Neutrophil (primary cell): ENCODE results near the gene ERVV-1.

Source experiments
- H3K27ac ChIP-seq: fragments of 200-600 bp; sonication (generic); 2 replicates; pipeline ENCODE4 v1.5.1; 2016; ENCODE audit warnings: mild to moderate bottlenecking, moderate library complexity
- H3K27me3 ChIP-seq: fragments of 200-600 bp; sonication (generic); 2 replicates; pipeline ENCODE4 v1.6.0; 2016; ENCODE audit warnings: mild to moderate bottlenecking
- H3K36me3 ChIP-seq: fragments of 200-600 bp; sonication (generic); 2 replicates; pipeline ENCODE4 v1.5.1; 2017
- H3K4me1 ChIP-seq, 2 experiments: fragments of 200-600 bp in 1 of 2; sonication (generic) in 1 of 2; 1 replicate in 1 of 2; 2 replicates in 1 of 2; pipeline versions ENCODE4 v1.5.1 to v1.6.1; 2013 to 2016; ENCODE audit warnings: low read depth in 1 of 2, low read length in 1 of 2, mild to moderate bottlenecking in 1 of 2, moderate library complexity in 1 of 2; ENCODE audit not compliant: control insufficient read depth in 1 of 2, insufficient read depth in 1 of 2
- H3K4me3 ChIP-seq, 2 experiments: fragments of 200-600 bp in 1 of 2; sonication (generic) in 1 of 2; 1 replicate in 1 of 2; 2 replicates in 1 of 2; pipeline ENCODE4 v1.5.1; 2013 to 2016; ENCODE audit warnings: low read depth in 1 of 2, low read length in 1 of 2, mild to moderate bottlenecking in 1 of 2, moderate library complexity in 1 of 2
- H3K9me3 ChIP-seq: fragments of 200-600 bp; sonication (generic); 2 replicates; pipeline ENCODE4 v1.5.1; 2016
- TF ChIP-seq, protein P1 (sequence below): fragments of 200-600 bp; sonication (generic); IDR thresholded peaks from 2 replicates; pipeline ENCODE4 v1.5.1; 2016; ENCODE audit warnings: antibody characterized with exemption

ERVV-1 gene

GRCh38 chr19:53034054-53034453, 20.3 kb downstream of the ERVV-1 start:
- Histone ChIP-seq H3K36me3 (no peaks in the 10 kb centered on the region), H3K9me3 (peaks cover 24% of the 10 kb centered on the region), H3K4me3 (no peak overlapping the region), H3K27me3 (peaks cover 17% of the 10 kb centered on the region), H3K27ac (no peak overlapping the region), H3K4me1 (no peaks in the 10 kb centered on the region)
- TF ChIP-seq, protein P1, sequence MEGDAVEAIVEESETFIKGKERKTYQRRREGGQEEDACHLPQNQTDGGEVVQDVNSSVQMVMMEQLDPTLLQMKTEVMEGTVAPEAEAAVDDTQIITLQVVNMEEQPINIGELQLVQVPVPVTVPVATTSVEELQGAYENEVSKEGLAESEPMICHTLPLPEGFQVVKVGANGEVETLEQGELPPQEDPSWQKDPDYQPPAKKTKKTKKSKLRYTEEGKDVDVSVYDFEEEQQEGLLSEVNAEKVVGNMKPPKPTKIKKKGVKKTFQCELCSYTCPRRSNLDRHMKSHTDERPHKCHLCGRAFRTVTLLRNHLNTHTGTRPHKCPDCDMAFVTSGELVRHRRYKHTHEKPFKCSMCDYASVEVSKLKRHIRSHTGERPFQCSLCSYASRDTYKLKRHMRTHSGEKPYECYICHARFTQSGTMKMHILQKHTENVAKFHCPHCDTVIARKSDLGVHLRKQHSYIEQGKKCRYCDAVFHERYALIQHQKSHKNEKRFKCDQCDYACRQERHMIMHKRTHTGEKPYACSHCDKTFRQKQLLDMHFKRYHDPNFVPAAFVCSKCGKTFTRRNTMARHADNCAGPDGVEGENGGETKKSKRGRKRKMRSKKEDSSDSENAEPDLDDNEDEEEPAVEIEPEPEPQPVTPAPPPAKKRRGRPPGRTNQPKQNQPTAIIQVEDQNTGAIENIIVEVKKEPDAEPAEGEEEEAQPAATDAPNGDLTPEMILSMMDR: no peak

DNA sequence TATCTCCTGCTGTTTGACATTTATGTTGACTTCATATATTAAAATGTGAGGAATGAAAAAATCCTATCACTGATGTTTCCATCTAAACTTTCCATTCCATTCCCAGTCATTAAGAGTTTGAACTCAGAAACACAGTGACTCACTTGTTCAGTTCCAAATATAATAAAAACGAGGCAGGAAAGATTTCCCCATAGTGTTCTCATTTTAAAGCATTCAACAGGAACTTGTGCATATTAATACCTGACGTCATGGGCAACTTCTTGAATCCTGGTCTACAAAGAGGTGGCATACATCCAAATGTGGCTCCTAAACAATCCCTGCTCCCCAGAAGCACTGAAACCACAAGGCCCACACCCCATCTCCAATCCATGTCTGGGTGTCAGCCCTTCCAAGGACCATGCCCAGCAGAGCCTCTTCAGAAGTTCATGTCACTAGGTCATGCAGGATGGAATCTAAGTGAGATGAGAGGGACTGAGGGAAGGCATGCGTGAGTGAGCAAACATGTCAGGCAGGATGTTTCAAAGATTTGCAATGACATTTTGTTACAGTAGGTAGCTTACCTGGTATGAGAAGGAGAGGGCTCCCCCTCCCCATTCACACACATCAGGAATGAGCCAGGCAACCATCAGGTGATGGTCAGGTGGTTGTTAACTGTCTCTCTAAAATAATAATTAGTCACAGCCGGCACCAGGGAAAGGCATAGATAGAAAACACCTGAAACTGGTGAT, 21.4 kb downstream of the ERVV-1 start:
- H3K36me3 ChIP-seq: no peaks in the 10 kb centered on the region
- no peak overlapping the region for H3K27ac ChIP-seq
- H3K4me3 ChIP-seq: no peak overlapping the region
- peaks cover 17% of the 10 kb centered on the region for H3K27me3 ChIP-seq
- H3K4me1 ChIP-seq: no peaks in the 10 kb centered on the region
- peaks cover 23% of the 10 kb centered on the region for H3K9me3 ChIP-seq
- TF ChIP-seq, protein P1: no peak

DNA sequence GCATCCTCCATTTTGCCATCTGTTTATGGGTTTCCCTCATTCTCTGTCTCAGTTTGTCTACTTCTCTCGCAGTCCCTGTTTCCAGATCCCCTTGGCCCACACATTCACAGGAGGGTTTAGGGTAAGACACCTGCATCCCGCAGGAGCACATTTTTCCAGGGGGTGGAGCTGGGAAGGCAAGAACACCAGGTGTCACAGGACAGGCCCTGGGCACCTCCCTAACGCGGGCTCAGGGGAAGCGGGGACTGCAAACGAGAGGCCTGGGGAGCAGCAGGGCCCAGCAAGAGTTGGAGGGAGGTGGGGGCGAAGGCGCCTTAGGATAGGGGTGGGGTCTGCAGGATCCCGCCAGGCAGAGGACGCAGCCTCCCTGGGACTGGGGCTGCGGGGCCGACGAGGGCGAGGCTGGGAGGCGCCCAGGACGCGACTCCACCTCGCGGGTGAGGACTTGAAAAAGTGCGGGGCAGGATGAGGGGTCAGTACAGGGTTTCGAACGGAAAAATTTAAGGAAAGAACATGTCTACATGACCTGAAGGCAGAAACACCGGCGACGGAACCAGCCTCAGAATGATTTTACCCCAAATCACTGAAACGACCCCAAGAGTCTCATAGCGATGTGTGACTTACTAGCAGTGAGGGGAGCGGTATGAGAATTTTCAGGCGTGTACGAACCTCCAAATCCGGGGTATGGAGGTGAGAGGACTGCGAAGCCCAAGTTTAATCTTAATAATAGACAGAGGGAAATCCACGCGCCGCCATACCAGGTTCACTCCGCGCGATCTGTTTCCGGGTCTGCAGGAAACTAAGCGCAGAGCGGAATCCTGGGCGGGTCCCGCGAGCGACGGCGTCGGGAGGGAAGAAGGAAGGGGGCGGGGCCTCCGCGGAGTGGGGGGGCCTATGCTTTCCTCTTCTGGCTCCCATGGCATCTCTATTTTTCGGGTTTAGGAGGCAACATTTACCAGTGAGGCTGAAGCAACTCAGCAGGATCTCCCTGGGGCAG, 23.7 kb downstream of the ERVV-1 start:
- no peak overlapping the region for H3K4me3 ChIP-seq
- H3K27ac ChIP-seq: no peak overlapping the region
- no peaks in the 10 kb centered on the region for H3K36me3 ChIP-seq
- TF ChIP-seq, protein P1: no peak
- peaks cover 23% of the 10 kb centered on the region for H3K9me3 ChIP-seq
- peaks cover 17% of the 10 kb centered on the region for H3K27me3 ChIP-seq
- no peaks in the 10 kb centered on the region for H3K4me1 ChIP-seq

DNA sequence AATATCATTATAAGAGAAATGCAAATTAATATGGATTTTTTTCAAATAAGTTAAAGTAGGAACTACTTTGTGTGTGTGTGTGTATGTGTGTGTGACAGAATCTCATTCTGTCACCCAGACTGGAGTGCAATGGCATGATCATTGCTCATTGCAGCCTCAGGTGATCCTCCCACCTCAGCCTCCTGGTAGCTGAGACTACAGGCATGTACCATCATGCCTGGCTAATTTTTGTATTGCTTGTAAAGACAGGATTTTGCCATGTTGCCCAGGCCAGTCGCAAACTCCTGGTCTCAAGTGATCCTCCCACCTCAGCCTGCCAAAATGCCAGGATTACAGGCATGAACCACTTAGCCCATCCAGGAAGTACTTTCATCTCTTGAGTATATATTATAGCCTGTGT, 27.6 kb downstream of the ERVV-1 start:
- peaks cover 33% of the 10 kb centered on the region for H3K9me3 ChIP-seq
- H3K4me1 ChIP-seq: no peaks in the 10 kb centered on the region
- TF ChIP-seq, protein P1: no peak
- H3K27me3 ChIP-seq: peaks cover 17% of the 10 kb centered on the region
- H3K27ac ChIP-seq: no peak overlapping the region
- no peaks in the 10 kb centered on the region for H3K36me3 ChIP-seq
- H3K4me3 ChIP-seq: no peak overlapping the region

GRCh38 chr19:53045536-53045935, 31.8 kb downstream of the ERVV-1 start:
- Histone ChIP-seq H3K9me3 (peaks cover 19% of the 10 kb centered on the region), H3K4me3 (no peak overlapping the region), H3K36me3 (no peaks in the 10 kb centered on the region)

More at GRCh38 chr19:53045536-53045935, 31.8 kb downstream of the ERVV-1 start:
- TF ChIP-seq, protein P1: no peak
- Histone ChIP-seq H3K4me1 (no peaks in the 10 kb centered on the region), H3K27me3 (no peaks in the 10 kb centered on the region), H3K27ac (no peak overlapping the region)
